ENCODE measurements around the gene NFIB. TPM values are rescaled to one million over a fixed set of nuclear protein-coding genes. Genes with fewer than 3 reads are reported as not detected.

Gene NFIB
- total and polyA plus RNA-seq, 2 of the 13 experiments (the other 11 are each of a cell fraction or from before 2014, with no cell fraction given), result 0.98 to 4.6 TPM

- no peaks in the 10 kb centered on the region for H3K9me3 ChIP-seq (ENCODE audit: low read length)
- H3K4me1 ChIP-seq (ENCODE audit: insufficient read depth, low read length), result peaks cover 60% of the 10 kb centered on the region
- FAIRE-seq (no peak), ATAC-seq (no peak), DNase-seq (ENCODE audit: low spot score) (no peak)
- CTCF ChIA-PET (ENCODE audit: low intra/inter-chr PET ratio, low total read pairs), result no interaction called here
- in situ Hi-C loops (cut with HindIII; ENCODE audit: extremely low pct_ligation_motif_present, low pct_unique_long_range_greater_than_20kb) (loop anchor here (10.0 to 25.0 kb wide), 2 partner anchors 64 to 89 kb away; no protein-coding TSS in a partner anchor), intact Hi-C loops (cut with micrococcal nuclease; ENCODE audit: unreplicated experiment) (no loop called here)
- WGBS (ENCODE audit: low lambda C conversion rate), result 42% methylated on average over 6 of the region's 7 CpGs
- no peak overlapping the region for H2AFZ ChIP-seq (ENCODE audit: low read length)
- TF ChIP-seq CSRNP1 (CRISPR knock-in tag; IDR thresholded peaks at IDR 0.05), result no peak
- peak; percentile 42; the same call in 1 of the 2 replicates for TF ChIP-seq CEBPB (IDR thresholded peaks at IDR 0.05; ENCODE audit: borderline replicate concordance, low read depth, low read length)
- TF ChIP-seq PHF21A (CRISPR knock-in tag; IDR thresholded peaks at IDR 0.05), result no peak
- H4K20me1 ChIP-seq (ENCODE audit: insufficient read depth, low read length), result no peaks in the 10 kb centered on the region
- H3K4me2 ChIP-seq (ENCODE audit: low read depth, low read length), result no peak overlapping the region
- H3K79me2 ChIP-seq (ENCODE audit: insufficient read depth, low read length), result no peaks in the 10 kb centered on the region
- H3K4me3 ChIP-seq (replicated peaks in 1 of 3; ENCODE audit: insufficient read depth in 1 of 3, low read depth in 2 of 3, low read length in 3 of 3), result no peak overlapping the region
- BruUV-seq (replicated peaks), result no TSS peak
- H3K27ac ChIP-seq (ENCODE audit: extremely low read length, insufficient read depth, low read length), result no peak overlapping the region
- H3K36me3 ChIP-seq (replicated peaks in 1 of 2; ENCODE audit: control insufficient read depth in 1 of 2, insufficient read depth in 2 of 2, low read length in 2 of 2), result no peaks in the 10 kb centered on the region
- POLR2A ChIA-PET, result no interaction called here
- no peak overlapping the region for H3K9ac ChIP-seq (ENCODE audit: insufficient read depth, low read depth, low read length)
- H3K27me3 ChIP-seq (ENCODE audit: control insufficient read depth in 1 of 2, insufficient read depth in 2 of 2, low read length in 2 of 2), result no peaks in the 10 kb centered on the region
These were observed 15.3 kb downstream of the NFIB start for GRCh38 chr9:14298601-14299022.

- Histone ChIP-seq H3K79me2 (ENCODE audit: insufficient read depth, low read length) (no peaks in the 10 kb centered on the region), H3K4me2 (ENCODE audit: low read depth, low read length) (no peak overlapping the region), H3K27me3 (ENCODE audit: control insufficient read depth in 1 of 2, insufficient read depth in 2 of 2, low read length in 2 of 2) (no peaks in the 10 kb centered on the region), H3K4me3 (replicated peaks in 1 of 3; ENCODE audit: insufficient read depth in 1 of 3, low read depth in 2 of 3, low read length in 3 of 3) (no peak overlapping the region), H2AFZ (ENCODE audit: low read length) (no peak overlapping the region), H3K4me1 (ENCODE audit: insufficient read depth, low read length) (peaks cover 51% of the 10 kb centered on the region), H3K27ac (ENCODE audit: extremely low read length, insufficient read depth, low read length) (no peak overlapping the region), H4K20me1 (ENCODE audit: insufficient read depth, low read length) (no peaks in the 10 kb centered on the region), H3K36me3 (replicated peaks in 1 of 2; ENCODE audit: control insufficient read depth in 1 of 2, insufficient read depth in 2 of 2, low read length in 2 of 2) (no peaks in the 10 kb centered on the region), H3K9ac (ENCODE audit: insufficient read depth, low read depth, low read length) (no peak overlapping the region), H3K9me3 (ENCODE audit: low read length) (no peaks in the 10 kb centered on the region)
- WGBS (ENCODE audit: low lambda C conversion rate), result 63% methylated on average over 7 of the region's 7 CpGs
- TF ChIP-seq, protein P1, sequence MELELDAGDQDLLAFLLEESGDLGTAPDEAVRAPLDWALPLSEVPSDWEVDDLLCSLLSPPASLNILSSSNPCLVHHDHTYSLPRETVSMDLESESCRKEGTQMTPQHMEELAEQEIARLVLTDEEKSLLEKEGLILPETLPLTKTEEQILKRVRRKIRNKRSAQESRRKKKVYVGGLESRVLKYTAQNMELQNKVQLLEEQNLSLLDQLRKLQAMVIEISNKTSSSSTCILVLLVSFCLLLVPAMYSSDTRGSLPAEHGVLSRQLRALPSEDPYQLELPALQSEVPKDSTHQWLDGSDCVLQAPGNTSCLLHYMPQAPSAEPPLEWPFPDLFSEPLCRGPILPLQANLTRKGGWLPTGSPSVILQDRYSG (CRISPR knock-in tag; IDR thresholded peaks at IDR 0.05), result no peak
- TF ChIP-seq POGK (CRISPR knock-in tag; conservative IDR thresholded peaks at IDR 0.05), result no peak
- no peak for TF ChIP-seq ZNF747 (CRISPR knock-in tag; IDR thresholded peaks at IDR 0.05; ENCODE audit: borderline replicate concordance)
- TF ChIP-seq TERF1 (CRISPR knock-in tag; IDR thresholded peaks at IDR 0.05), result no peak
- no peak for TF ChIP-seq IKZF1 (IDR thresholded peaks at IDR 0.05)
- no peak for TF ChIP-seq ZNF768 (CRISPR knock-in tag; IDR thresholded peaks at IDR 0.05)
- no peak for TF ChIP-seq CREBL2 (CRISPR knock-in tag; IDR thresholded peaks at IDR 0.05; ENCODE audit: borderline replicate concordance)
- no TSS peak for BruUV-seq (replicated peaks)
- intact Hi-C loops (cut with micrococcal nuclease; ENCODE audit: unreplicated experiment), result no loop called here
- in situ Hi-C loops (cut with HindIII; ENCODE audit: extremely low pct_ligation_motif_present, low pct_unique_long_range_greater_than_20kb), result loop anchor here (10.0 to 25.0 kb wide), 2 partner anchors 62 to 91 kb away; no protein-coding TSS in a partner anchor
- POLR2A ChIA-PET, result no interaction called here
- CTCF ChIA-PET (ENCODE audit: low intra/inter-chr PET ratio, low total read pairs), result no interaction called here
- DNase-seq (ENCODE audit: low spot score), result no peak
- FAIRE-seq, result no peak
- ATAC-seq, result no peak
These were observed 17.3 kb downstream of the NFIB start for GRCh38 chr9:14296495-14297113.

All from HepG2 (cell line).